Astrocyte of the cerebellum (primary cell): ENCODE measurements around the gene TMEM45A.

Experiments used
- DNase-seq: peaks from one replicate; pipeline ENCODE4 v3.0.0-alpha.2; 2011; ENCODE audit warnings: low read depth
- H3K4me3 ChIP-seq: 2 replicates; pipeline ENCODE4 v1.5.1; 2011; ENCODE audit warnings: mild to moderate bottlenecking, low read depth, low read length, moderate library complexity
- in situ Hi-C: cut with HindIII; loops from 2 replicates; pipeline ENCODE4 v1.10.0; 2017; ENCODE audit warnings: low sequenced_read_pairs
- TF ChIP-seq, protein P1 (sequence below): IDR thresholded peaks from 2 replicates; pipeline ENCODE4 v1.5.1; 2012; ENCODE audit warnings: low read length, low read depth, moderate library complexity, mild to moderate bottlenecking; ENCODE audit errors: missing control alignments

The TMEM45A gene

DNA sequence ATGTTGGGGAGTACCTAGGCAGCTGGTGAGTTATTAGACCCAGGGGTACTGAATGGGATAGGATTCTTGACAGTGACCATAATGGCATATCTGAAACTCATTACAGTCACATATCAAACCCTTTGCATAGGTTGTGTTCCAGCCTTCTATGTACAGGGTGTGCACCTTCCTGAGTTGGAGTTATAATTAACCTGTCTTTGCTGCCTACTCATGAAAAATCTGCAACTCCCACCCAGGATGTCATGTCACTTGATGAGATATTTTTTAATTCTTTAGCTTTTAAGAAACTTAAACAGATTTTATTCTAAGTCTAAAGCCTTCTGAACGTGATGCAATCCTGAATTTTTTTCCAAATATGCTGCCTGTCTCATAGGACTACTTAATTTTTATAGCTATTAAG, 95.8 kb downstream of the TMEM45A start:
- TF ChIP-seq, protein P1, sequence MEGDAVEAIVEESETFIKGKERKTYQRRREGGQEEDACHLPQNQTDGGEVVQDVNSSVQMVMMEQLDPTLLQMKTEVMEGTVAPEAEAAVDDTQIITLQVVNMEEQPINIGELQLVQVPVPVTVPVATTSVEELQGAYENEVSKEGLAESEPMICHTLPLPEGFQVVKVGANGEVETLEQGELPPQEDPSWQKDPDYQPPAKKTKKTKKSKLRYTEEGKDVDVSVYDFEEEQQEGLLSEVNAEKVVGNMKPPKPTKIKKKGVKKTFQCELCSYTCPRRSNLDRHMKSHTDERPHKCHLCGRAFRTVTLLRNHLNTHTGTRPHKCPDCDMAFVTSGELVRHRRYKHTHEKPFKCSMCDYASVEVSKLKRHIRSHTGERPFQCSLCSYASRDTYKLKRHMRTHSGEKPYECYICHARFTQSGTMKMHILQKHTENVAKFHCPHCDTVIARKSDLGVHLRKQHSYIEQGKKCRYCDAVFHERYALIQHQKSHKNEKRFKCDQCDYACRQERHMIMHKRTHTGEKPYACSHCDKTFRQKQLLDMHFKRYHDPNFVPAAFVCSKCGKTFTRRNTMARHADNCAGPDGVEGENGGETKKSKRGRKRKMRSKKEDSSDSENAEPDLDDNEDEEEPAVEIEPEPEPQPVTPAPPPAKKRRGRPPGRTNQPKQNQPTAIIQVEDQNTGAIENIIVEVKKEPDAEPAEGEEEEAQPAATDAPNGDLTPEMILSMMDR: no peak
- no peak for DNase-seq
- in situ Hi-C loops: no loop called here
- H3K4me3 ChIP-seq: no peak overlapping the region

DNA sequence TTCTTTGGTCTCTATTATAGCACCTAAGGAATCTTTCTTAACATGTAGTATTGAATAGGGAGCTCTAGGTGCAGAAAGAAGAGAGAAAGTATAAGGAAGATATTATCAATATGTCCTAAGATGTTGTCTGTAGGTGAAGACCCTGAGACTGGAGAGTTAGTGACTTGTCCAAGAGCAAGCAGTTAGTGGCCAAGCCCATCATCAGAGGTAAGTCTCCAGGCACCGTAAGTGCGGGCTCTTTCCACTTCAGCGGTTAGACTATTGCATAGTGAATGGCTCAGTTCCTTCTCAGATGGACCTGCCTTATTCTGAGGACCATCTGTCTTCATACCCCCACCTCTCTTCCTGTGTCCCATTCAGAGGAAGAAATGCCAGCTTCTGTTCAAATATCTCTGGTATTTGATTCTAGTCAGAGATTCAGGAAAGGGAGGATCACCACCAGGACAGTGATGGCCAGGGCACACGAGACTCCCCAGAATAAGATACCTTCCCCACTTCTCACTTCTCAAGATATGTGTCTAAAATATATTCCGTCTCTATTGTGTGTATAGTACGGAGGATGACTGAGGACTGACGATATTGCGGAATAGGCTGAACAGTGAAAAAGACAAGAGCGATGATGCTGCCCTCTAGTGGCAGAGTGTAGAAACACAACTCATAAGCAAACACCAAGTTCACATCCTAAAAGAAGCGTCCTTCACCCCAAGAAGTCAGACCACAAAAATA, 97.9 kb downstream of the TMEM45A start:
- DNase-seq: peak; percentile 64
- peak overlapping the region; percentile 4 for H3K4me3 ChIP-seq
- in situ Hi-C loops: no loop called here
- TF ChIP-seq, protein P1: peak; percentile 81

DNA sequence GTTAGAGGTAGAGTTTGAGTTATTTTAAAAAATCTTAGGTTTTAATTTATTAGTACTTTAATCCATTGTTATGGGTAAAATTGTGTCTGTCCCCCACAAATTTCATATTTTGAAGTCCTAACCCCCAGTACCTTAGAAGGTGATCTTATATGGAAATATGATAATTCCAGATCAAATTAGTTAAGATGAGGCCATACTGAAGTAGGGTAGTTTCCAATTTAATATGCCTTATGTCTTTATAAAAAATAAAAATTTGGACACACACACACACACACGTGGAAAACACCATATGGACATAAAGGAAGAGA, 98.4 kb downstream of the TMEM45A start:
- TF ChIP-seq, protein P1: no peak
- H3K4me3 ChIP-seq: no peak overlapping the region
- DNase-seq: no peak
- in situ Hi-C loops: no loop called here

DNA sequence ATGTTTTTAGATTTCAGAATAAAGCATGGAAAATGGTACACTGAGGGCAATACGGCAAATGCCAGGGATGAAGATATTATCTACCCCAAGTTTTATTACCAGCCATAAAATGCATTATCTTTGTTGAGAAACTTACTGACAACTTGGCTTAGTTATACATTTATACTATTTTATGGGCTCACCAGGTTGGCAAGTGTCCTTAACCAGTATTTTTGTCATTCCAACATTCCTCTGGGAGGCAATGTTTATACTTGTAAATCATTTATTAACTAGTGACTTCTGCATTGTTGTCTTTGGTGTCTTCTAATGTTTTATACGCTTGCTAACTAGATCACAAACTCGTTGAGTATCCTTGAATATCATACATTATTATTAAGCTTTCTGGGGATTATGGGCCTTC, 99.0 kb downstream of the TMEM45A start:
- in situ Hi-C loops: no loop called here
- no peak overlapping the region for H3K4me3 ChIP-seq
- TF ChIP-seq, protein P1: no peak
- DNase-seq: no peak

DNA sequence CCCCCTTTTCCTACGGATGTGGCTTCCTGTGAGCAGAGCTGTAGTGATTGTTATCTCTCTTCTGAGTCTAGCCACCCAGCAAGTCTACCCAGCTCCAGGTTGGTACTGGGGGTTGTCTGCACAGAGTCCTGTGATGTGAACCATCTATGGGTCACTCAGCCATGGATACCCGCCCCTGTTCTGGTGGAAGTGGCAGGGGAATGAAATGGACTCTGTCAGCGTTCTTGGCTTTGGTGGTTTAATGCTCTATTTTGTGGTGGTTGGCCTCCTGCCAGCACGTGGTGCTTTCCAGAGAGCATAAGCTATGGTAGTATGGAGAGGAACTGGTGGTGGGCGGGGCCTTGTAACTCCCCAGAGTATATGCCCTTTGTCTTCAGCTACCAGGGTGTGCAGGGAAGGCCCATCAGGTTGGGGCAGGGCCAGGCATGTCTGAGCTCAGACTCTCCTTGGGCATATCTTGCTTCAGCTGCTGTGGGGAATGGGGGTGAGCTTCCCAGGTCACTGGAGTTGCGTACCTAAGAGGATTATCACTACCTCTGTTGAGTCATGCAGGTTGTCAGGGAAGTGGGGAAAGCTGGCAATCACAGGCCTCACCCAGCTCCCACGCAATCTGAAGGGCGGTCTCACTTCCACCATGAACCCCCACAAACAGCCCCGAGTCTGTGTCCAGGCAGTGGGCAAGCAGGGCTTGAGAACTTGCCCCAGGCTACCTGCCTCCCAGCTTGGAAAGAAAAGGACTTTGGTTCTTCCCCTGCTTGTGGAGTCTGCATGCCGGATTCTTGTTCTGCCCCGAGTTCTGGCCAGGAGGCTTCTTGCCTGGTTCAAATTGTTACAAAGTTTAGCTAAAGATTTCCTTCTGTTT, 108.0 kb downstream of the TMEM45A start:
- no peak for DNase-seq
- TF ChIP-seq, protein P1: no peak
- in situ Hi-C loops: no loop called here
- H3K4me3 ChIP-seq: no peak overlapping the region

DNA sequence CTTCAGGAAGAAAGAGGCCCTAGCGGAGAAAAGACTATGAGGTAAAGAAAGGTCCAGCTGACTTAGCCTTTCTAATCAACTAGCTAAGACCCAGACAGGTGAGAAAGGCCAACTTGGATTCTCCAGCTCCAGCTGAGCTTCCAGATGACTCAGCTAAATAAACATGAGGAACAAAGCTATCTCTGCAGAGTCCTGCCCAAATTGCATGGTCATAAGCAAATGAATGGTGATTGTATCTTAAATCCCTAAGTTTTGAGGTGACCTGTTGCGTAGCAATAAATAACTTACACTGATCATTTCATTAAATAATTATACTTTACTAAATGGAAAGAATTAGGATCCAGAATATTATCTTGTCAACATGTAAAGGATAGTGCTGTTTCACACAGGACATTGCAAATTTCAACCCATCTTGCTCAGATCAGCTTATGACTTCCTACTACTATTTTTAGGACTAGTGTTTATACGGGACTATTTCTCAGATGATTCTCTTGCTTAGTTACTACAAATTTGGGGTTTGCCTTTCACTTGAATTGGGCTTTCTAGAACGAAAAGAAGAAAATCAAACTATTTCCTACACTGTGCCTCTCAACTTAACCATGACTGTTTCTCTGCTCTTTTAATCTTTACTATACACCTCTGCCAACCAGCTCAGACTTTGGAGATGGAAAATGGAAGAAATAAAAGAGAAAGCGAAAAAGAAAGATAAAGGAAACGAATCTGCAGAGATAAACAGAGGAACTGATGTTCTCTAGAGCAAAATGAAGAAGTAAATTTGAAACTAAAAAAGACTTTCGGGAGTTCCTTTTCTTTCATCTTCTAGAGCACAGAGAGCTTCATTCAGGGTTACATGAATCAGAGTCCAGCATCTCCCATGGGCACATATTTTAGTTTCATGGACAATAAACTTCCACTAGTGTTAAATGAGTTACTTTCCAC, 110.4 kb downstream of the TMEM45A start:
- no peak overlapping the region for H3K4me3 ChIP-seq
- DNase-seq: no peak
- in situ Hi-C loops: no loop called here
- TF ChIP-seq, protein P1: no peak
